ENCODE results near the gene GLRA1.

- peak; percentile 13; the same call in 1 of the 2 replicates for TF ChIP-seq POLR2A (IDR thresholded peaks at IDR 0.05; ENCODE audit: low read depth, low read length)
- peak; percentile 18; the same call in 1 of the 2 replicates for TF ChIP-seq POLR2AphosphoS5 (IDR thresholded peaks at IDR 0.05; ENCODE audit: low read depth, low read length)
- TF ChIP-seq SPI1 (IDR thresholded peaks at IDR 0.05; ENCODE audit: low read depth, low read length) = no peak
- no peak for TF ChIP-seq TAF1 (IDR thresholded peaks at IDR 0.05; ENCODE audit: low read depth, low read length)
These were observed 112.9 kb downstream of the GLRA1 start for GRCh38 chr5:151811593-151812321.
